Liver (tissue), 9 donors: ENCODE data around the gene CGNL1. TPM values are rescaled to one million over a fixed set of nuclear protein-coding genes. Genes with fewer than 3 reads are reported as not detected.

ENCODE experiments used
- DNase-seq: peaks from one replicate; pipeline ENCODE4 v3.0.0-alpha.2; 2017; ENCODE audit warnings: low spot score
- H3K27ac ChIP-seq, 2 donors: one replicate each; pipeline ENCODE4 v1.7.0; 2013; ENCODE audit warnings: inconsistent platforms in 2 of 2, low read length in 2 of 2, control low read depth in 1 of 2, low read depth in 1 of 2, mild to moderate bottlenecking in 1 of 2
- H3K27me3 ChIP-seq, 4 donors: one replicate each; pipeline versions ENCODE4 v1.6.1 to v1.7.0; 2013; ENCODE audit warnings: low read length in 3 of 4, inconsistent platforms in 1 of 4, mild to moderate bottlenecking in 1 of 4, moderate library complexity in 1 of 4; ENCODE audit not compliant: control insufficient read depth in 4 of 4, insufficient read depth in 4 of 4
- H3K36me3 ChIP-seq, 4 donors: one replicate each; pipeline versions ENCODE4 v1.6.1 to v1.7.0; 2013; ENCODE audit warnings: low read length in 3 of 4, mild to moderate bottlenecking in 3 of 4, low read depth in 1 of 4, moderate library complexity in 1 of 4; ENCODE audit not compliant: control insufficient read depth in 4 of 4, insufficient read depth in 3 of 4
- H3K4me1 ChIP-seq, 4 donors: one replicate each; pipeline versions ENCODE4 v1.6.1 to v1.7.0; 2013; ENCODE audit warnings: low read length in 3 of 4, mild to moderate bottlenecking in 3 of 4, moderate library complexity in 1 of 4; ENCODE audit not compliant: control insufficient read depth in 4 of 4, insufficient read depth in 4 of 4
- H3K4me3 ChIP-seq, 3 donors: one replicate each; pipeline versions ENCODE4 v1.6.1 to v1.7.0; 2013; ENCODE audit warnings: low read length in 3 of 3, control low read depth in 1 of 3, low read depth in 1 of 3, mild to moderate bottlenecking in 1 of 3
- H3K9ac ChIP-seq, 2 donors: one replicate each; pipeline ENCODE4 v1.7.0; 2013; ENCODE audit warnings: low read length in 2 of 2, mild to moderate bottlenecking in 2 of 2, moderate library complexity in 2 of 2, control low read depth in 1 of 2, low read depth in 1 of 2
- H3K9me3 ChIP-seq, 4 donors: one replicate each; pipeline versions ENCODE4 v1.6.1 to v1.7.0; 2013; ENCODE audit warnings: low read length in 3 of 4; ENCODE audit not compliant: control insufficient read depth in 4 of 4
- EGR1 ChIP-seq, 2 donors: IDR thresholded peaks; 2 replicates each; pipeline ENCODE4 v1.6.1; 2016 to 2018; ENCODE audit warnings: antibody characterized with exemption in 2 of 2, low read depth in 2 of 2
- FOXA1 ChIP-seq: IDR thresholded peaks from 2 replicates; pipeline ENCODE4 v1.6.1; 2016; ENCODE audit warnings: antibody characterized with exemption
- FOXA2 ChIP-seq: IDR thresholded peaks from 2 replicates; pipeline ENCODE4 v1.6.1; 2016; ENCODE audit warnings: antibody characterized with exemption
- GABPA ChIP-seq, 2 donors: IDR thresholded peaks in 1 of 2; conservative IDR thresholded peaks in 1 of 2; 2 replicates each; pipeline ENCODE4 v1.6.1; 2016; ENCODE audit warnings: antibody characterized with exemption in 2 of 2, mild to moderate bottlenecking in 1 of 2, moderate library complexity in 1 of 2
- HNF4A ChIP-seq, 2 donors: conservative IDR thresholded peaks; 2 replicates each; pipeline ENCODE4 v1.6.1; 2016; ENCODE audit warnings: antibody characterized with exemption in 2 of 2, mild to moderate bottlenecking in 2 of 2
- HNF4G ChIP-seq: IDR thresholded peaks from 2 replicates; pipeline ENCODE4 v1.6.1; 2016; ENCODE audit warnings: antibody characterized with exemption
- JUND ChIP-seq, 2 donors: IDR thresholded peaks; 2 replicates each; pipeline ENCODE4 v1.6.1; 2016; ENCODE audit warnings: antibody characterized with exemption in 2 of 2
- NR2F2 ChIP-seq: IDR thresholded peaks from 2 replicates; pipeline ENCODE4 v1.6.1; 2016; ENCODE audit warnings: antibody characterized with exemption
- RAD21 ChIP-seq, 2 donors: IDR thresholded peaks; 2 replicates each; pipeline ENCODE4 v1.6.1; 2016; ENCODE audit warnings: antibody characterized with exemption in 2 of 2, mild to moderate bottlenecking in 2 of 2
- RXRA ChIP-seq, 2 donors: IDR thresholded peaks; 2 replicates each; pipeline ENCODE4 v1.6.1; 2017 to 2018; ENCODE audit warnings: antibody characterized with exemption in 2 of 2, mild to moderate bottlenecking in 1 of 2
- SP1 ChIP-seq: IDR thresholded peaks from 2 replicates; pipeline ENCODE4 v1.6.1; 2018; ENCODE audit warnings: antibody characterized with exemption, mild to moderate bottlenecking
- TAF1 ChIP-seq: conservative IDR thresholded peaks from 2 replicates; pipeline ENCODE4 v1.6.1; 2016; ENCODE audit warnings: antibody characterized with exemption, mild to moderate bottlenecking
- YY1 ChIP-seq: IDR thresholded peaks from 2 replicates; pipeline ENCODE4 v1.6.1; 2016; ENCODE audit warnings: antibody characterized with exemption, mild to moderate bottlenecking
- WGBS: extraction: QIAGEN DNeasy Blood & Tissue Kit; methylation state at CpG from one replicate; pipeline ENCODE4 v1.1.7; 2013; 5-methylcytosine and 5-hydroxymethylcytosine counted together
- polyA plus RNA-seq, 2 donors: library from polyadenylated mRNA; stranded (reverse) in 1 of 2; unstranded in 1 of 2; fragments of 200-250 nt in 1 of 2; fragments of >200 nt in 1 of 2; fragmentation: Nextera tagmentation in 1 of 2; extraction: Ambion mirVana in 1 of 2; gene quantifications; one replicate each; pipeline versions ENCODE4 v1.2.1 to v1.2.3, GENCODE V29; 2013 to 2015
- total RNA-seq, 2 donors: library from RNA; depleted of rRNA; stranded (reverse); fragments of >200 nt; gene quantifications; one replicate each; pipeline ENCODE4 v1.2.3, GENCODE V29; 2014
- TF ChIP-seq, protein P1 (sequence below): IDR thresholded peaks from 2 replicates; pipeline ENCODE4 v1.6.1; 2016; ENCODE audit warnings: antibody characterized with exemption, mild to moderate bottlenecking
- TF ChIP-seq, protein P2 (sequence below): IDR thresholded peaks from 2 replicates; pipeline ENCODE4 v1.6.1; 2016; ENCODE audit warnings: antibody characterized with exemption
- TF ChIP-seq, protein P3 (sequence below): fragments of 150-350 bp; IDR thresholded peaks from 2 replicates; pipeline ENCODE4 v1.5.1; 2017; ENCODE audit warnings: improper control_type of control experiment, low read depth, low read length; ENCODE audit not compliant: missing input control
- TF ChIP-seq, protein P4 (sequence below): IDR thresholded peaks from 2 replicates; pipeline ENCODE4 v1.6.1; 2016; ENCODE audit warnings: antibody characterized with exemption
- donor health status: healthy.
- donor health status: healthy.
- donor health status: healthy.
- donor health status: healthy.
- donor health status: healthy.

Gene CGNL1
- total and polyA plus RNA-seq, 4 donors = 12.0 to 31.9 (median 16.1) TPM

DNA sequence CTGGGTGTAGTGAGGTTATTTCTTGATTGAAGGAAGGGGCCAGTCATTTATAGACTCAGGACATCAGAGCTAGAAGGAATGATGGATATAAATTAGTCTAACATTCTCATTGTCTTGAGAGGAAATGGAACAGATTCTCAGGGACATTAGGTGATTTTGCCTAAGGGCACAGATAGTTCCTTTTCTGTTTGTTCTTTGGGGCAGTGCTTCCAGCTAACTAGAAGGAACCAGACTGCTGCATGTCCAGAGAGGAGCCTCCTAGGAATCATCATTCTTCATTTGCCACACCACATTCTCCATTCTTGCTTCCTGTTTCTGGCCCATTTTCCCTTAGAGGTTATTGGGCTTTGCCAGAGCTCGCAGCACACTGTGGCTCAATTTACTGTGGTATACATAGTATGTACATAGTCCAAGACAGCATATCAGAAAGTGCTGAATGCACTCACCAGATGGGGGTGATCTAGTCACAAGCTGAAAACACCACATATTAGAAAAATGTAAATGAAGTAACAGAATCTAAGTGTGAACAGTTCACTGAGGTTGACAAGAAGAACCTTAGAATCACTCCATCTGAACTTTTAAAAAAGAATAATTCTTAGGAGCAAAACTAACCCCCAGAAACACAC is 152.7 kb downstream of the CGNL1 start:
- DNase-seq = no peak
- peaks cover 0 to 18% (median 9%) of the 10 kb centered on the region in 4 donors for H3K4me1 ChIP-seq
- no peak overlapping the region for H3K9ac ChIP-seq
- H3K36me3 ChIP-seq = peaks cover 3 to 60% (median 39%) of the 10 kb centered on the region in 4 donors
- H3K27ac ChIP-seq = no peak overlapping the region
- H3K27me3 ChIP-seq = no peaks in the 10 kb centered on the region
- no peaks in the 10 kb centered on the region for H3K9me3 ChIP-seq
- no peak overlapping the region for H3K4me3 ChIP-seq
- TF ChIP-seq GABPA (IDR thresholded peaks at IDR 0.05 in 1 of 2, conservative IDR thresholded peaks at IDR 0.05 in 1 of 2) = no peak
- TF ChIP-seq, protein P1, sequence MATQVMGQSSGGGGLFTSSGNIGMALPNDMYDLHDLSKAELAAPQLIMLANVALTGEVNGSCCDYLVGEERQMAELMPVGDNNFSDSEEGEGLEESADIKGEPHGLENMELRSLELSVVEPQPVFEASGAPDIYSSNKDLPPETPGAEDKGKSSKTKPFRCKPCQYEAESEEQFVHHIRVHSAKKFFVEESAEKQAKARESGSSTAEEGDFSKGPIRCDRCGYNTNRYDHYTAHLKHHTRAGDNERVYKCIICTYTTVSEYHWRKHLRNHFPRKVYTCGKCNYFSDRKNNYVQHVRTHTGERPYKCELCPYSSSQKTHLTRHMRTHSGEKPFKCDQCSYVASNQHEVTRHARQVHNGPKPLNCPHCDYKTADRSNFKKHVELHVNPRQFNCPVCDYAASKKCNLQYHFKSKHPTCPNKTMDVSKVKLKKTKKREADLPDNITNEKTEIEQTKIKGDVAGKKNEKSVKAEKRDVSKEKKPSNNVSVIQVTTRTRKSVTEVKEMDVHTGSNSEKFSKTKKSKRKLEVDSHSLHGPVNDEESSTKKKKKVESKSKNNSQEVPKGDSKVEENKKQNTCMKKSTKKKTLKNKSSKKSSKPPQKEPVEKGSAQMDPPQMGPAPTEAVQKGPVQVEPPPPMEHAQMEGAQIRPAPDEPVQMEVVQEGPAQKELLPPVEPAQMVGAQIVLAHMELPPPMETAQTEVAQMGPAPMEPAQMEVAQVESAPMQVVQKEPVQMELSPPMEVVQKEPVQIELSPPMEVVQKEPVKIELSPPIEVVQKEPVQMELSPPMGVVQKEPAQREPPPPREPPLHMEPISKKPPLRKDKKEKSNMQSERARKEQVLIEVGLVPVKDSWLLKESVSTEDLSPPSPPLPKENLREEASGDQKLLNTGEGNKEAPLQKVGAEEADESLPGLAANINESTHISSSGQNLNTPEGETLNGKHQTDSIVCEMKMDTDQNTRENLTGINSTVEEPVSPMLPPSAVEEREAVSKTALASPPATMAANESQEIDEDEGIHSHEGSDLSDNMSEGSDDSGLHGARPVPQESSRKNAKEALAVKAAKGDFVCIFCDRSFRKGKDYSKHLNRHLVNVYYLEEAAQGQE = no peak
- no peak for TF ChIP-seq FOXA2
- TF ChIP-seq YY1 = no peak
- TF ChIP-seq RXRA (IDR thresholded peaks at IDR 0.05) = no peak
- TF ChIP-seq, protein P2, sequence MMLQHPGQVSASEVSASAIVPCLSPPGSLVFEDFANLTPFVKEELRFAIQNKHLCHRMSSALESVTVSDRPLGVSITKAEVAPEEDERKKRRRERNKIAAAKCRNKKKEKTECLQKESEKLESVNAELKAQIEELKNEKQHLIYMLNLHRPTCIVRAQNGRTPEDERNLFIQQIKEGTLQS = no peak
- no peak for TF ChIP-seq TAF1
- TF ChIP-seq, protein P3, sequence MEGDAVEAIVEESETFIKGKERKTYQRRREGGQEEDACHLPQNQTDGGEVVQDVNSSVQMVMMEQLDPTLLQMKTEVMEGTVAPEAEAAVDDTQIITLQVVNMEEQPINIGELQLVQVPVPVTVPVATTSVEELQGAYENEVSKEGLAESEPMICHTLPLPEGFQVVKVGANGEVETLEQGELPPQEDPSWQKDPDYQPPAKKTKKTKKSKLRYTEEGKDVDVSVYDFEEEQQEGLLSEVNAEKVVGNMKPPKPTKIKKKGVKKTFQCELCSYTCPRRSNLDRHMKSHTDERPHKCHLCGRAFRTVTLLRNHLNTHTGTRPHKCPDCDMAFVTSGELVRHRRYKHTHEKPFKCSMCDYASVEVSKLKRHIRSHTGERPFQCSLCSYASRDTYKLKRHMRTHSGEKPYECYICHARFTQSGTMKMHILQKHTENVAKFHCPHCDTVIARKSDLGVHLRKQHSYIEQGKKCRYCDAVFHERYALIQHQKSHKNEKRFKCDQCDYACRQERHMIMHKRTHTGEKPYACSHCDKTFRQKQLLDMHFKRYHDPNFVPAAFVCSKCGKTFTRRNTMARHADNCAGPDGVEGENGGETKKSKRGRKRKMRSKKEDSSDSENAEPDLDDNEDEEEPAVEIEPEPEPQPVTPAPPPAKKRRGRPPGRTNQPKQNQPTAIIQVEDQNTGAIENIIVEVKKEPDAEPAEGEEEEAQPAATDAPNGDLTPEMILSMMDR = no peak
- no peak for TF ChIP-seq RAD21 (IDR thresholded peaks at IDR 0.05)
- no peak for TF ChIP-seq HNF4A (conservative IDR thresholded peaks at IDR 0.05)
- TF ChIP-seq JUND (IDR thresholded peaks at IDR 0.05) = no peak
- TF ChIP-seq FOXA1 = no peak
- TF ChIP-seq, protein P4, sequence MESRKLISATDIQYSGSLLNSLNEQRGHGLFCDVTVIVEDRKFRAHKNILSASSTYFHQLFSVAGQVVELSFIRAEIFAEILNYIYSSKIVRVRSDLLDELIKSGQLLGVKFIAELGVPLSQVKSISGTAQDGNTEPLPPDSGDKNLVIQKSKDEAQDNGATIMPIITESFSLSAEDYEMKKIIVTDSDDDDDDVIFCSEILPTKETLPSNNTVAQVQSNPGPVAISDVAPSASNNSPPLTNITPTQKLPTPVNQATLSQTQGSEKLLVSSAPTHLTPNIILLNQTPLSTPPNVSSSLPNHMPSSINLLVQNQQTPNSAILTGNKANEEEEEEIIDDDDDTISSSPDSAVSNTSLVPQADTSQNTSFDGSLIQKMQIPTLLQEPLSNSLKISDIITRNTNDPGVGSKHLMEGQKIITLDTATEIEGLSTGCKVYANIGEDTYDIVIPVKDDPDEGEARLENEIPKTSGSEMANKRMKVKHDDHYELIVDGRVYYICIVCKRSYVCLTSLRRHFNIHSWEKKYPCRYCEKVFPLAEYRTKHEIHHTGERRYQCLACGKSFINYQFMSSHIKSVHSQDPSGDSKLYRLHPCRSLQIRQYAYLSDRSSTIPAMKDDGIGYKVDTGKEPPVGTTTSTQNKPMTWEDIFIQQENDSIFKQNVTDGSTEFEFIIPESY = no peak
- no peak for TF ChIP-seq HNF4G
- no peak for TF ChIP-seq SP1
- TF ChIP-seq EGR1 (IDR thresholded peaks at IDR 0.05; ENCODE audit: low read depth in 2 of 2) = no peak
- TF ChIP-seq NR2F2 = no peak
- WGBS = 54% methylated on average over 1 of the region's 1 CpG
